Measurements from ENCODE around the gene CCDC63.
"Not testable (repeated sequence)": the region's sequence is repeated elsewhere in the genome, so short reads cannot be mapped to it uniquely, and the experiment has no call there.

CCDC63 gene

DNA sequence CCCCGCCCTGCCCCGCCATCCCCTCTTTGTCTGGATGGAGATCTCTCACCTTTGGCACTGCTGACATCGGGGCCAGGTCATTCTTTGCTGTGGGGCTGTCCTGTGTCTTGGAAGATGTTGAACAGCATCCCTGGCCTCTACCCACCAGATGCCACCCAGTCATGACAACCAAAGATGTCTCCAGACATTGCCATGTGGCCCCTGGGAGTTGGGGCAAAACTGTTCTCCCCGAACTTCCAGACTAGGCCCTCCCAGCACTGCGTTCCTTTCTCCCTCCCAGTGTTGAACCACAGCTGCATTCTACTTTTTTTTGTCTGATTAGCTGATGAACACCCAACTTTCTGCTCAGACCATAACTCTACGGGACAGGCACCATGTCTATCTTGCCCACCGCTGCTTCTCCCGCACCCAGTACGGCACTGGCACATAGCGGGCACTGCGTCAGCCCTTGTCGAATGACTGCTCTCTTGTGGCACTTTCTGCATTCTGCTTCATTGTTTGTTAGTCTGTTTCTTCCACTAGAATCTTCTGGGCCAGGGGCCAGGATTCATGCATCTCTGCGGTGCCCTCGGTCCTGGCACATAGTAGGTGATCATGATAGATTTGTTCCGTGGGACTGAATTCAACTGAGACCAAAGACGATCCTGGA lies 86.7 kb downstream of the CCDC63 start:
- Mint-ChIP-seq H3K27me3 (peaks cover 16% of the 10 kb centered on the region), H3K27ac (no peak overlapping the region), H3K4me1 (ENCODE audit: low read depth) (peaks cover 5% of the 10 kb centered on the region), H3K9me3 (ENCODE audit: low read depth) (no peaks in the 10 kb centered on the region), H3K4me3 (no peak overlapping the region), H3K36me3 (no peaks in the 10 kb centered on the region)

DNA sequence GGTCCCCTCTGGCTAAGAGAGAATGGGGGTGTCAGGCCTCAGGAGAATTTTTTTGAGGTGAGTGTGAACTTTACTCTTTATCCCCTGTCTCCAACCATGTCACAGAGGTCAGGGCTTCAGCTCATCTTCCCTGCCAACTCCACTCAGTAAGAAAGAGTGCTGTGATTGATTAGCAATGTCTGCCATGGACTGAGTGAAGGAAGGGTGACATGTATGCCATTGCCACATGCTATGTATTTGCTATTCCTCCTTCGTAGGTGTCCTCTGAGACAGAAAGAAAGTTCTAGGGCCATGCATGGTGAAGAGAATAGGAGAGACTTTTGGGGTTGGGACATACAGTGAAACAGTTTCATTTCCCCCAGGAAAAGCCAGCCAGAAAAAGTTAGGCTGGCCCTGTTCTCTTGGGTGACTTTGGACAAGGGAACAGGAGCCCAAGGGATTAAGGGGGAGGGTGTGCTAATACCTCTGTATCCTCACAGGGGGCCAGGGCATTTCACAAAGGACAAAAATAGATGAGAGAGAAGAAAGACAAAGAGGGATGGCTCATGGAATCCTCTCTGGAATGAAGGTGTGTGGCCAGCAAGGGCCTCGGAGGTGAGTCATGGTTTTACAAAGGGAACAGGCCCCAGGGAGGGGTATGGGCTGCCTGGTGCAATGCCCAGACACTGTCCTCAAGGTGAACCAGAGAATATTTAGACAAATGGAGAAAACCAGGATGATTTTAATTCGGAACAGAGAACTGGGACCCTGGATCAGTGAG lies 87.5 kb downstream of the CCDC63 start:
- Mint-ChIP-seq H3K4me3 (no peak overlapping the region), H3K9me3 (ENCODE audit: low read depth) (no peaks in the 10 kb centered on the region), H3K27me3 (peaks cover 16% of the 10 kb centered on the region), H3K4me1 (ENCODE audit: low read depth) (peaks cover 5% of the 10 kb centered on the region), H3K27ac (no peak overlapping the region), H3K36me3 (no peaks in the 10 kb centered on the region)

DNA sequence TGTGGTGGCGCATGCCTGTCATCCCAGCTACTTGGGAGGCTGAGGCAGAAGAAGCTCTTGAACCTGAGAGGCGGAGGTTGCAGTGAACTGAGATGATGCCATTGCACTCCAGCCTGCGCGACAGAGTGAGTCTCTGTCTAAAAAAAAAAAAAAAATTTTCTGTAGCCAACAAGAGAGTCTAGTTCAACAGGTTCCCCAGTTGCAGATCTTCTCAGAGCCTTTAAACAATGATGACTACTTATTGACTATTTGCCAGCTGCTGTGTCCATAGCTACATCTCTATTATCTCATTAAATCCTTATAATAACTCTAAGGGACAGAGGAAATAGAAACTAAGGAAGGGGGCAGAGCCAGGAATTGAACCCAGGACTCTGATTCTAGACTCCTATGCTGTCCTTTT lies 88.8 kb downstream of the CCDC63 start:
- H3K27ac Mint-ChIP-seq = no peak overlapping the region
- no peaks in the 10 kb centered on the region for H3K36me3 Mint-ChIP-seq
- H3K4me1 Mint-ChIP-seq (ENCODE audit: low read depth) = peaks cover 5% of the 10 kb centered on the region
- H3K27me3 Mint-ChIP-seq = peaks cover 16% of the 10 kb centered on the region
- no peak overlapping the region for H3K4me3 Mint-ChIP-seq
- no peaks in the 10 kb centered on the region for H3K9me3 Mint-ChIP-seq (ENCODE audit: low read depth)

DNA sequence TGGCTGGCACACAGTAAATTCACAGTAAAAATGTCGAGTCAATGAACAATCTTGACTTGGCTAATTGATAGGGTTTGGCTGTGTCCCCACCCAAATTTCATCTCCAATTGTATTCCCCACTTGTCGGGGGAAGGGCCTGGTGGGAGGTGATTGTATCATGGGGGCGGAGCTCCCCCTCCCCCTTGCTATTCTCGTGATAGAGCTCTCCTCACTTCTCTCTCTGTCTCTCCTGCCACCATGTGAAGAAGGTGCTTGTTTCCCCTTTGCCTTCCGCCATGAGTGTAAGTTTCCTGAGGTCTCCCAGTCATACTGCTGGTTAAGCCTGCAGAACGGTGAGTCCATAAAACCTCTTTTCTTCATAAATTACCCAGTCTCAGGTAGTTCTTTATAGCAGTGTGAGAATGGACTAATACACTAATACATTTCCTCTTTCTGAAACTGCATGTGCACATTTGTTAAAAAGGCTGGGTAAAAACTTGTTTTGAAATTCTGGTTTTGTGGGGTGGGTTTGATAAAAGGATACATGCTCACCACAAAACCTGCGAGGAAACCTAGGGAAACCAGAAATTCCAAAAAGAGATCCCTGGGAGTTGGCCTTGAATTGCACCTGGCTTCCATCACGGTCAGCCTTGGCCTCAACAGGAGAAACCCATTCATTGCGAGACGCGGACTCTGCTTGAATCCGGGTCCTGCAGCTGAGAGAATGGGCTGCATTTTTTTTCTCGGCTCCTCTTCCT lies 89.7 kb downstream of the CCDC63 start:
- Mint-ChIP-seq H3K36me3 (no peaks in the 10 kb centered on the region), H3K9me3 (ENCODE audit: low read depth) (no peaks in the 10 kb centered on the region), H3K4me3 (no peak overlapping the region), H3K27me3 (peaks cover 16% of the 10 kb centered on the region), H3K27ac (no peak overlapping the region), H3K4me1 (ENCODE audit: low read depth) (peaks cover 5% of the 10 kb centered on the region)

DNA sequence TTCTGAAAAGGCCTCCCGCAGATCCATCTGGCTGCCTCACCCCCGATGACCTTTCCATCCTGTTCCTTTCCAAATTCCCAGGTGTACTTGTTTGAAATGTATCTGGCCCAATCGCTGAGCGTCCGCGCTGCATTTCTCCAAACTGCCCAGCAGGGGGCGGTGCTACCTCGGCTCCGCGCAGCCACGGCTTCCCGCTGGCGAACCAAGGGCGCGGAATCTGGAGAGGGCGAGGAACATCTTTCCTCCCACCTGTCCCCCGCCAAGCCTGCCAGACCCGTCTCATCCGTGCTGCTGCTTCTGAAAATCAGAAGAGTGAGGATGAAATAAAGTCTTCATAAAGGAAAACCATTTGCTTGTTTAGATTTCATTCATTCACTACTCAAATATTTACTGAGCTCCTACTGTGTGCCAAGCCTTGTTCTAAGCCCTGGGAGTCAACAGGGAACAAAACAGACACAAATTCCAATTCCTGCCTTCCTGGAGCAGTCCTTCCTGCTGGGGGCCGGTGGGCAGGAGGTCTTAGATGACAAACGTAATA lies 90.4 kb downstream of the CCDC63 start:
- peaks cover 5% of the 10 kb centered on the region for H3K4me1 Mint-ChIP-seq (ENCODE audit: low read depth)
- H3K36me3 Mint-ChIP-seq = no peaks in the 10 kb centered on the region
- no peak overlapping the region for H3K4me3 Mint-ChIP-seq
- H3K27ac Mint-ChIP-seq = no peak overlapping the region
- H3K9me3 Mint-ChIP-seq (ENCODE audit: low read depth) = no peaks in the 10 kb centered on the region
- H3K27me3 Mint-ChIP-seq = peaks cover 16% of the 10 kb centered on the region

DNA sequence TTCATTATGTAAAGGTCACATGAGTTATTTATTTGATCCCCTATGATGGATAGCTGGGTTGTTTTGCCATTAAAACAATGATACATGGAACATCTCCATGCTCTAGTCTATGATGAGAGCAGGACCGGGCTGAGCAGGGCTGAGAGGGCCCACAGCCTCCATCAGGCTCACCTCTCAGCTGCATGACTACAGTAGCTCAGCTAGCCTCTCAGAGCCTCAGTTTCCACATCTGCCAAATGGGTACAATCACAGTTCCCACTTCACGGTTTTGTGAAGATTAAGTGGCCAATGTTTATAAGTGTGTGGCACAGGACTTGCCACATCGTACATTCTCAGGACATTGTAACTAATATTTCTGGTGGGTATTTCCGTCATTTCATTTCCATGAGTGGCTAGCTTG lies 93.5 kb downstream of the CCDC63 start:
- Mint-ChIP-seq H3K4me3 (no peak overlapping the region), H3K27me3 (peaks cover 5% of the 10 kb centered on the region), H3K9me3 (ENCODE audit: low read depth) (no peaks in the 10 kb centered on the region), H3K27ac (no peak overlapping the region), H3K4me1 (ENCODE audit: low read depth) (peaks cover 5% of the 10 kb centered on the region), H3K36me3 (no peaks in the 10 kb centered on the region)

DNA sequence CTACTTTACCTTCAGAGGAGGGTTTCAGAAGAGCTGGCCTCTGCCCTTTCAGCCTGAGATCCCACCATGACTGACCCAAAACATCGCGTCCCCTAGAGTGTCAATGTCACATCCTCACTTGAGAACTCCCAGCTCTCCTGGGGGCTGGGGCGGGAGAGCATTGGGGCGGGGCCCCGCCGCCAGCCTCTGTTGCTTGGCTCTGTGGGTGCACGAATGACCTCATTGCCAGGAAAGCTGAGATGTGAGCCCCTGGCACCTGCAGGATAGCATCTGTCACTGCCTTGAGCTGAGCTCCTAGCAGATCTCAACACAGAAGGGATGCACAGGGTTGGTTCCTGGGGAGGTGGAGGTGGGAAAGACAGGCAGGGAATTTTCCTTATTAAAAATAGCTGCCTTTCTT lies 94.1 kb downstream of the CCDC63 start:
- Mint-ChIP-seq H3K36me3 (no peaks in the 10 kb centered on the region), H3K9me3 (ENCODE audit: low read depth) (peaks cover 6% of the 10 kb centered on the region), H3K27me3 (peaks cover 5% of the 10 kb centered on the region), H3K4me1 (ENCODE audit: low read depth) (peaks cover 5% of the 10 kb centered on the region), H3K4me3 (no peak overlapping the region), H3K27ac (no peak overlapping the region)

DNA sequence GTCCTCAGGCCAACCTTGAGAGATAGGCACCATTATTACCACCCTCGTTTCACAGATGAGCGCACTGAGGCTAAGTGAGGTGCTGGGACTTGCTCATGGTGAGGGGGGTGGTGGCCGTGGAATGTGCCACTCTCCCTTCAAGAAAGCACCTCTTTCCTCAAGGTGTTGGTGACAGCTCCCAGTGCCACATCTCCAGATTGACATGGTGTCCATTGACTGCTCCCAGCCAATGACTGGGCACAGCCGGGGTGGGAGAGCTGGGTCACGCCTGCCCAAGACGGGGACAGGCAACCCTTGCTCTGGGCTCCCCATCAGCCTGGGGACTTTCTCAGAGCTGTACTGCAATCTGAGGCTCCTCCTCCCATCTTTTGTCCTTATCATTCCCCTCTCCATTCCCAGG lies 94.6 kb downstream of the CCDC63 start:
- peaks cover 5% of the 10 kb centered on the region for H3K27me3 Mint-ChIP-seq
- peaks cover 5% of the 10 kb centered on the region for H3K4me1 Mint-ChIP-seq (ENCODE audit: low read depth)
- H3K27ac Mint-ChIP-seq = no peak overlapping the region
- no peak overlapping the region for H3K4me3 Mint-ChIP-seq
- peaks cover 10% of the 10 kb centered on the region for H3K9me3 Mint-ChIP-seq (ENCODE audit: low read depth)
- peaks cover 2% of the 10 kb centered on the region for H3K36me3 Mint-ChIP-seq

DNA sequence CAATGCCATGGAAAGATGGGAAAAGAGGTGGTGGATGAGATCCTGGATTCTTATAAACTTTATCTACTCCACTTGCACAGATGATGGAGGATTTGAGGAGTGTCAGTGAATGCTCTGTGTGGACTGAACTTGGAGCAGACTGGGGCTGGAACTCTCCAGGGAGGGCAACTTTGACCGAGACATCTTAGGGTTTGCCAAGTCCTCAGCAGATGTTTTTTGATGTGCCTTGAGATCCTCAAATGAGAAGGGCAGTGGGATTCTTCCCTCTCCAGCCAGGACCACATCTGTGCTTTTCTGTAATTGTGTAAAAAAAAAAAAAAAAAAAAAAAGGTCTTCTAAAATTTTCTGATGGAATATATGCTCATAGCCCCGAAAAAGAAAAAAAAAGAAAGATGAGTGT lies 96.6 kb downstream of the CCDC63 start:
- Mint-ChIP-seq H3K4me1 (ENCODE audit: low read depth) (no peaks in the 10 kb centered on the region), H3K9me3 (ENCODE audit: low read depth) (peaks cover 15% of the 10 kb centered on the region), H3K27me3 (no peaks in the 10 kb centered on the region), H3K36me3 (peaks cover 6% of the 10 kb centered on the region), H3K27ac (no peak overlapping the region), H3K4me3 (no peak overlapping the region)

DNA sequence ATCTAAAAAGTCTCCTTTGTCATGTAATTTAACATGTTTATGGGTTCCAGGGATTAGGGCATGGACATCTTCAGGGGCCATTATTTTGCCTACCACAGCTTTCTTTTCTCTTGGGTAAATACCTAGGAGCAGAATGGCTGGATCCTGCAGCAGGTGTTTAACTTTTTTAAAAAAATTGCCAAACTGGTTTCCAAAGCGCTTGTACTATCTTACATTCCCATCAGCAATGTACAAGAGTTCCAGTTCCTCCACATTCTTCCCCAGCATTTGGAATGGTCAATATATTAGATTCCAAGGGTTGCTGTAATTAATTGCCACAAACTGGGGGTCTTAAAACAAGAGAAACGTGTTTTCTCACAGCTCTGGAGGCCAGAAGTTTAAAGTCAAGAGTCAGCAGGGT lies 101.3 kb downstream of the CCDC63 start:
- Mint-ChIP-seq H3K4me3 (no peak overlapping the region), H3K36me3 (peaks cover 6% of the 10 kb centered on the region), H3K27me3 (no peaks in the 10 kb centered on the region), H3K4me1 (ENCODE audit: low read depth) (no peaks in the 10 kb centered on the region), H3K27ac (no peak overlapping the region), H3K9me3 (ENCODE audit: low read depth) (peaks cover 15% of the 10 kb centered on the region)

DNA sequence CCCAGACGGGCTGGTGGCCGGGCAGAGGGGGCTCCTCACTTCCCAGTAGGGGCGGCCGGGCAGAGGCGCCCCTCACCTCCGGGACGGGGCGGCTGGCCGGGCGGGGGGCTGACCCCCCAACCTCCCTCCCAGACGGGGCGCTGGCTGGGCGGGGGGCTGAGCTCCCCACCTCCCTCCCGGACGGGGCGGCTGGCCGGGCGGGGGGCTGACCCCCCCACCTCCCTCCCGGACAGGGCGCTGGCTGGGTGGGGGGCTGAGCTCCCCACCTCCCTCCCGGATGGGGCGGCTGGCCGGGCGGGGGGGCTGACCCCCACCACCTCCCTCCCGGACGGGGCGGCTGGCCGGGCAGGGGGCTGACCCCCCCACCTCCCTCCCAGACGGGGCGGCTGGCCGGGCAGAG lies 103.7 kb downstream of the CCDC63 start:
- H3K9me3 Mint-ChIP-seq (ENCODE audit: low read depth) = peaks cover 14% of the 10 kb centered on the region
- H3K27me3 Mint-ChIP-seq; H3K4me3 Mint-ChIP-seq; H3K36me3 Mint-ChIP-seq; H3K27ac Mint-ChIP-seq; H3K4me1 Mint-ChIP-seq (ENCODE audit: low read depth): not testable (repeated sequence)

DNA sequence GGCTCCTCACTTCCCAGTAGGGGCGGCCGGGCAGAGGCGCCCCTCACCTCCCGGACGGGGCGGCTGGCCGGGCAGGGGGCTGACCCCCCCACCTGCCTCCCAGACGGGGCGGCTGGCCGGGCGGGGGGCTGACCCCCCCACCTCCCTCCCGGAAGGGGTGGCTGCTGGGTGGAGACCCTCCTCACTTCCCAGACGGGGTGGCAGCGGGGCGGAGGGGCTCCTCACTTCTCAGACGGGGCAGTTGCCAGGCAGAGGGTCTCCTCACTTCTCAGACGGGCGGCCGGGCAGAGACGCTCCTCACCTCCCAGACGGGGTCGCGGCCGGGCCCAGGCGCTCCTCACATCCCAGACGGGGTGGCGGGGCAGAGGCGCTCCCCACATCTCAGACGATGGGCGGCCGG lies 104.1 kb downstream of the CCDC63 start:
- not testable (repeated sequence) for H3K27ac Mint-ChIP-seq; H3K36me3 Mint-ChIP-seq; H3K4me1 Mint-ChIP-seq (ENCODE audit: low read depth); H3K9me3 Mint-ChIP-seq (ENCODE audit: low read depth); H3K4me3 Mint-ChIP-seq; H3K27me3 Mint-ChIP-seq

Data from activated naive CD8-positive, alpha-beta T cell (primary cell).